GM18951 (cell line): ENCODE data around the gene LRRC26.

ENCODE experiments used
- POLR2A ChIP-seq: IDR thresholded peaks from 4 replicates; pipeline ENCODE4 v1.6.1; 2011; ENCODE audit warnings: mild to moderate bottlenecking; ENCODE audit not compliant: insufficient read length, insufficient read depth; ENCODE audit errors: extremely low read depth
- in situ Hi-C: fragments of 300-500 bp; cut with MboI; formaldehyde crosslinking; loops from one replicate; pipeline ENCODE4 v1.12.0; 2022; ENCODE audit warnings: low sequenced_read_pairs, mixed read lengths, inconsistent platforms; ENCODE audit not compliant: unreplicated experiment

Gene LRRC26

DNA sequence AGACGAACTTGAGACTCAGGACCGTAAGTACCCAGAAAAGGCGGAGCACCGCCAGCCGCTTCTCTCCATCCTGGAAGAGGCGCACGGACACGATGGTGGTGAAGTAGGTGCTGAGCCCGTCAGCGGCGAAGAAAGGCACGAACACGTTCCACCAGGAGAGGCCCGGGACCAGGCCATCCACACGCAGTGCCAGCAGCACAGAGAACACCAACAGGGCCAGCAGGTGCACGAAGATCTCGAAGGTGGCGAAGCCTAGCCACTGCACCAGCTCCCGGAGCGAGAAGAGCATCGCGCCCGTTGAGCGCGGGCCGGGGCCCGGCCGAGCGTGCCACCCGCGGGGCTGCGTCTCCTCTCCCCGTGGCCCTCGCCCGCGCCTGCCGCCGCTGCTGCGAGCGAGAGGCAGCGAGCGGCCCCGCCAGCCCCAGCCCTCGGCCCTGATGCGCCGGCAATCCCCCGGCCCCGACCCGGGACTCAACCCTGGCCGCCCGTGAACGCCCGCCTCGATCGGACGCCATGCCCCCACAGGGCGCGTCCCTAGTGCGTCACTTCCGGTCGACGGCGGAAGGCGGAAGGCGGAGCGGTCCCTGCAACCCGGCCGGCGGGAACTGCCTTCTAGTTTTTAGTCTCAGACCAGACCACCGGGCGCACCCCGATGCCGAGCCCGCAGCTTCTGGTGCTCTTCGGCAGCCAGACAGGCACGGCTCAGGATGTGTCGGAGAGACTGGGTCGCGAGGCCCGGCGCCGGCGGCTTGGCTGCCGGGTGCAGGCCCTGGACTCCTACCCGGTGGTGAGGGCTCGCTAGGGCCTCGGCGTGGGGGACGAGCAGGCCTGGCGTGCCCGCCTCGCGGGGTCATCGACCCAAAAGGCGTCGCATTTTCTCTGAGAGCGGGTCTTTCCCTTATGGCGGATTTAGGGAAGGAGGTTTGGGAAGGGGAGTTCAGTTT, 35.5 kb upstream of the LRRC26 start, which contains the start of the genes NDOR1 and TMEM203:
NDOR1 (plus strand) TSS at position 575 of the 944 bp plus-strand sequence; CDS start at position 653, 78 bp downstream.
TMEM203 (minus strand) TSS at position 523 of the 944 bp plus-strand sequence; CDS start at position 289, 234 bp downstream.
- TF ChIP-seq POLR2A = peak; percentile 93
- in situ Hi-C loops = no loop called here

GRCh38 chr9:137204731-137205125, 34.9 kb upstream of the LRRC26 start:
- in situ Hi-C loops = no loop called here
- TF ChIP-seq POLR2A = no peak

DNA sequence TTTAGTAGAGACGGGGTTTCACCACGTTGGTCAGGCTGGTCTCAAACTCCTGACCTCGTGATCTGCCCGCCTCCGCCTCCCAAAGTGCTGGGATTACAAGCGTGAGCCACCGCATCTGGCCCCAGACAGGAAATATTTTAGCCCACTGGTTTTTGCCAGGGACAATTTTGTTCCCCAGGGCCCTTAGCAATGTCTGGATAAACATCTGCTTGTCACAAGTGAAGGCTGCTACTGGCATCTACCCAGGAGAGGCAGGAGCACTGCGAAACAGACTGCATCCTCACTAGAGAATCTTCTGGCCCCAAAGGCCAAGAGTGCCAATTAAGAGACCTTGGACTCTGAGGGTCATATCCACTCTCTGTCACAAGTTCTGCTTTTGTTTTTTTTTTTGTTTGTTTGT, 33.1 kb upstream of the LRRC26 start:
- no peak for TF ChIP-seq POLR2A
- in situ Hi-C loops = no loop called here

- in situ Hi-C loops = no loop called here
- no peak for TF ChIP-seq POLR2A
These were observed 31.5 kb upstream of the LRRC26 start for GRCh38 chr9:137201205-137201868.

- TF ChIP-seq POLR2A = peak; percentile 97
- in situ Hi-C loops = no loop called here
These were observed 30.7 kb upstream of the LRRC26 start, which contains the start of gene TPRN for GRCh38 chr9:137200311-137201204. TPRN (minus strand) TSS chr9:137200741; CDS start chr9:137200711, 30 bp downstream.

DNA sequence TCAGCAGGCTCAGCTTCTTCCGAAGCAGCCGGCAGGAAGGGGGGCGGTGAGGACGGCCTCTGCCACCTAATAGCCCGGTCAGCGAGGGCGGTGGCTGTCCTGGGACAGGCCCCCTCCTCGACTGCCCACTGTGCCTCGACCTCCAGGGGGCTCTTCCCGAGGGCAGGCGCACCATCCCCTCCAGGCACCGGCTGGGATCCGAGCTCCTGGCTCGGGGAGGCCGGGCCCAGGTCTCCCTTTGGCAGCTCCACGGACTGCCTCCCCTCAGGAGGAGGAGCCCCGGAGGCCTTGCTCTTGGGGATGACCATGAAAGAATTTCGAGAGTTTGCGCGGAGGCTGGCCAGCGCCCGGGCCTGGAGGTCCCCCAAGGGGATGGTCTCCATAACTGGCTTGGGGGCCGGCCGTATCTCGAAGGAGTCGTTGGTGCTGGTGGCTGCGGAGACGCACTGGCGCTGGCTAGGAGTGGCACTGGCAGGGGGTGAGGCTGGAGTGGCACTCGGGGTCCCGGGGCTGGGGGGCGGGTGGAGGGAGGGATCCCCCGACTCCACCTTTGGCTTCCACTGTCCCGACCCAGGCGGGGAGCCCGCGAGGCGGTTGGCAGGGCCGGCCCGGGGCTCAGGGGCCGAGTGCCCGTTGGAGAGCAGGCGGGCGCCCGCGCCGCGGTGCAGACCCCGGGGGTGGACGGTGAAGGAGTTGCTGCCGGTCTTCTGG, 29.7 kb upstream of the LRRC26 start:
- in situ Hi-C loops = no loop called here

DNA sequence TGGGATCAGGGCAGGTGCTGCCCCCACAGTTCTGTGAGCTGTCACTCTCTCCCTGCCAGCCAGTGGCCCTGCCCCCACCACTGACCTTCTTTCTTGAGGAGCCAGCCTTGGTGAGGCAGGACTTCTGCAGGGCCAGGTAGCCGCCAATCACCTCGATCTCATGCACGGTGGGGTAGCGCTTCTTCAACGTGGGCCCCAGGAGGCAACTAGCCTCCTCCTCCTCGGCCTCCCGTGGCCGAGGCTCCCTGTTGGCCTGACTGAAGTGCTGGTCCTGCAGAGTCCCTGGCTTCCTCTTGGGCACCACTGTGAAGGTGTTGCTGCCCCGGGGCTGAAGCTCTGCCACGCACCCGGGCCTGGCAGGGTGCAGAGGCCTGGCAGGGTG, 29.0 kb upstream of the LRRC26 start:
- no peak for TF ChIP-seq POLR2A
- in situ Hi-C loops = no loop called here

More for the DNA sequence above, 29.7 kb upstream of the LRRC26 start:
- no peak for TF ChIP-seq POLR2A

DNA sequence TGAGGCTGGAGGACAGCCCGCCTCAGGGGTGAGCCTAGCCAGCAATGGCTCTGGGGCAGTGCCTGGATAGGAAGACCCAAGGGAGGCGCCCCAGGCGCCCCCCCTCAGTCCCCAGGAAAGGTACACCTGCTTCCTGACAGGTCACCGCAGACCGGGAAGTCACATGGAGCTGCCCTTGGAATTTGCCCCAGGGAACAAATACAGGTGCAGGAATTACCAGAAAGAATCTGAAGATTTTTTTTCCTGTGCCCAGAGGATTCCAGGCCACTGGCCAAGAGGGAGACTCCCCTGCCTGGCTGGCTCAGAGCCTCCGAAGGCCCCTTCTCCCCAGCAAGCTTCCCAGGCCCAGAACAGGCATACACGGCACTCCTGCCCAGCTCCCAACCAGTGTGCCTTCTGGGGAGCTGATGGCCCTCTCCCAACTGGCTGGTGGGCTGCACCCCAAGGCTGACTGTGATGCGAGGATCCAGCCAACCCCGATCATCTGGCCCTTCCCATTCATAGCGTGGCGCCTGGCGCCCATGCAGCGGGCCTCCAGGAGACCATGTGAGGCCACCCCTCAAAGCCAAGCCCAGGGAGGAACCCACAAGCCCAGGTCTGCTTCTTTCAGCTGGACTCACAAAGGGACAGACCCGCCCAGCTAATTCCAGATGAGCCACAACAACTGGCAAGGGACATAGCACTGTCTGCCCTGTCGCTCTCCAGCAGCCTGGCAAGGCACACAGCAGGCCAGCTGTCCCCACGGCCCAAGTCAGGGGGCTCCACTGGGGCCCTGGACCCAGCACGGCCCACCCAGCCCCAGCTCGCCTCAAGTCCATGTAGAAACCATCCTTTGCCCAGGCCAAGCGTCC, 28.4 kb upstream of the LRRC26 start:
- no peak for TF ChIP-seq POLR2A
- in situ Hi-C loops = no loop called here

DNA sequence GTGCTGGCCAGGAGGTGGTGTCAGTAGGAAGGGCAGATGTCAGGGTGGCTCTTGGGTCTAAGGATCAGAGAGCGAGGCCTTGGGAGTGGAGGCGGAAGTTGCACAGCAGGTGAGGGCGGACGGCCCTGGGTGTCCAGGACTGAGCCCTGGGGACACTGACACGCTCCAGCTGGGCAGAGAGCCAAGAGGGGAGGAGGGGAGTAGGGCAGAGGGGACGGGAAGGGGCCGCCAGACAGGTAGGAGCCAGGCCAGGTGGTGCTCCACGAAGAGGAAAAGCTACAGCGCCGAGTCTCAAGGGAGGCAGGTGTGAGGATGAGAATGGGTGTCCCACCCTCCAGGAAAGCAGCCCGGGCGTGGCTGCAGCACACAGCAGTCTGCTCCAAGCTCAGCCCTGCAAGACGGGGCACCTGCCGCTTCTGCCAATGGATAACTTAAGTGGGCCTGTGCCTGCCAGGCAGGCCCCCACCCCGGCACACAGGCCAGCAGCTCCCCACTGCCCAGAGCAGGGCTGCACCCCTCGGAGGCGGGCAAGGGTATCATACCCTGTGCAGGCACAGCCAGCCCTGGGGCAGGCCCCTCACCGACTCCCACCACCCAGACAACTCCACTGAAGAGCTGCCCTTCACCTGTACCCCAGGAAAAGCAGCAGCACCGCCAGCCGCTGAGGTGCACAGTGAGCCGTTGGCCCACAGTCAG, 25.8 kb upstream of the LRRC26 start:
- TF ChIP-seq POLR2A = no peak
- in situ Hi-C loops = no loop called here

GRCh38 chr9:137194909-137195308, 25.1 kb upstream of the LRRC26 start:
- no peak for TF ChIP-seq POLR2A
- in situ Hi-C loops = no loop called here

- in situ Hi-C loops = no loop called here
- TF ChIP-seq POLR2A = no peak
These were observed 24.5 kb upstream of the LRRC26 start for GRCh38 chr9:137194388-137194787.
